MG63 (cell line): ENCODE results near the gene IL12RB1. TPM values are rescaled to one million over a fixed set of nuclear protein-coding genes. Genes with fewer than 3 reads are reported as not detected.

ENCODE experiments used
- DNase-seq: peaks from one replicate; pipeline ENCODE4 v3.0.0-alpha.2; 2020
- H3K27me3 ChIP-seq: fragments of 250-450 bp; sonication (Bioruptor Pico); 2 replicates; pipeline ENCODE4 v1.5.1; 2020; ENCODE audit warnings: mild to moderate bottlenecking, moderate library complexity
- H3K36me3 ChIP-seq: fragments of 250-450 bp; sonication (Bioruptor Pico); 2 replicates; pipeline ENCODE4 v1.5.1; 2020; ENCODE audit warnings: mild to moderate bottlenecking, moderate library complexity
- H3K4me3 ChIP-seq: fragments of 250-450 bp; sonication (Bioruptor Pico); 2 replicates; pipeline ENCODE4 v1.5.1; 2020; ENCODE audit warnings: mild to moderate bottlenecking, moderate library complexity
- H3K9me3 ChIP-seq: fragments of 250-450 bp; sonication (Bioruptor Pico); 2 replicates; pipeline ENCODE4 v1.5.1; 2020; ENCODE audit warnings: mild to moderate bottlenecking, moderate library complexity
- total RNA-seq: library from RNA; depleted of rRNA; stranded (reverse); fragments of >200 nt; shearing (Covaris generic); gene quantifications from 2 replicates; pipeline ENCODE4 v1.2.3, GENCODE V29; 2014; ENCODE audit warnings: low replicate concordance; rRNA removed

Gene IL12RB1
- total RNA-seq, 1 experiment from 2014 or later, result not detected

DNA sequence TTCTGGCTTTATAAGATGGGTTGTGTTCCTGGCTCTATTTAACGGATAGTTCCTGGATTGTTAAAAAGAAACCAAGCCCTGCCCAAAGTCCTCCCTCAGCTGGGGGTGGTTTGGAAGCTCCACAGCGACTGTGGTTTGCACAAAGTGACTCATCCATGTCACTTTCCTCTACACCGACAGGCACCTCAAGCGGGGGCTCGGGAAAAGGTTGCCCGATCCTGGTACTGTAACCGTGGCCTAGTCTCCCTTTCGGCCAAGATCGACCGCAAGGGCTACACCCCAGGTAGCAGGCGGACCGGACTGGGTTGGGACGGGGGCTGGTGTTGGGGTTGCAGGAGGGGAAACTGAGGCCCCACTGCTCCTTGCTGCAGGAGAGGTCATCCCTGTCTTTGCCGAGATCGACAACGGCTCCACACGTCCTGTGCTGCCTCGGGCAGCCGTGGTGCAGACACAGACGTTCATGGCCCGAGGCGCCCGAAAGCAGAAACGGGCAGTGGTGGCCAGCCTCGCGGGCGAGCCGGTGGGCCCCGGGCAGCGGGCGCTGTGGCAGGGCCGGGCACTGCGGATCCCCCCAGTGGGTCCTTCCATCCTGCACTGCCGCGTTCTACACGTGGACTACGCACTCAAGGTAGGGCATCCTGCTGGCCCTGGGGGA, 77.2 kb downstream of the IL12RB1 start:
- H3K4me3 ChIP-seq, result no peak overlapping the region
- no peaks in the 10 kb centered on the region for H3K27me3 ChIP-seq
- H3K9me3 ChIP-seq, result no peaks in the 10 kb centered on the region
- peaks cover 41% of the 10 kb centered on the region for H3K36me3 ChIP-seq
- DNase-seq, result no peak

Other genes starting within 250 kb of the IL12RB1 start
- not detected in 2 replicates for gene JAK3, start 239.0 kb downstream of the IL12RB1 start, total RNA-seq
- 766 and 1,556 TPM in 2 replicates for gene RPL18A, start 227.0 kb downstream of the IL12RB1 start, total RNA-seq
- gene SLC5A5, start 215.0 kb downstream of the IL12RB1 start, total RNA-seq, result not detected in 2 replicates
- gene CCDC124, start 153.9 kb downstream of the IL12RB1 start, total RNA-seq, result 228 and 241 TPM in 2 replicates
- not detected in 2 replicates for gene KCNN1, start 119.8 kb downstream of the IL12RB1 start, total RNA-seq
- gene ARRDC2, start 78.8 kb downstream of the IL12RB1 start, total RNA-seq, result 13.4 and 20.5 TPM in 2 replicates
- 0.20 and 0.95 TPM in 2 replicates for gene MAST3, start 10.8 kb upstream of the IL12RB1 start, total RNA-seq
- gene PIK3R2, start 66.2 kb upstream of the IL12RB1 start, total RNA-seq, result 4.2 and 13.2 TPM in 2 replicates
- 1.0 TPM in 1 of 2 replicates, not detected in the other for gene IFI30, start 86.9 kb upstream of the IL12RB1 start, total RNA-seq
- 8.2 and 29.5 TPM in 2 replicates for gene MPV17L2, start 106.3 kb upstream of the IL12RB1 start, total RNA-seq
- 0.99 TPM in 1 of 2 replicates, not detected in the other for gene RAB3A, start 117.1 kb upstream of the IL12RB1 start, total RNA-seq
- gene PDE4C, start 139.5 kb upstream of the IL12RB1 start, total RNA-seq, result not detected in 2 replicates
- 0.03 and 0.05 TPM in 2 replicates for gene IQCN, start 187.5 kb upstream of the IL12RB1 start, total RNA-seq
- 85.7 and 102 TPM in 2 replicates for gene JUND, start 194.7 kb upstream of the IL12RB1 start, total RNA-seq
- gene LSM4, start 236.1 kb upstream of the IL12RB1 start, total RNA-seq, result 335 and 636 TPM in 2 replicates